ENCODE data around the gene MED15.

GRCh38 chr22:20465759-20466077 is 41.7 kb upstream of the MED15 start:
- TF ChIP-seq CTCF (IDR thresholded peaks at IDR 0.05) (no peak), POLR2A (IDR thresholded peaks at IDR 0.05) (no peak)

Measured in lower leg skin (tissue), 3 donors.